ENCODE data around the gene CABLES2.

Gene CABLES2

DNA sequence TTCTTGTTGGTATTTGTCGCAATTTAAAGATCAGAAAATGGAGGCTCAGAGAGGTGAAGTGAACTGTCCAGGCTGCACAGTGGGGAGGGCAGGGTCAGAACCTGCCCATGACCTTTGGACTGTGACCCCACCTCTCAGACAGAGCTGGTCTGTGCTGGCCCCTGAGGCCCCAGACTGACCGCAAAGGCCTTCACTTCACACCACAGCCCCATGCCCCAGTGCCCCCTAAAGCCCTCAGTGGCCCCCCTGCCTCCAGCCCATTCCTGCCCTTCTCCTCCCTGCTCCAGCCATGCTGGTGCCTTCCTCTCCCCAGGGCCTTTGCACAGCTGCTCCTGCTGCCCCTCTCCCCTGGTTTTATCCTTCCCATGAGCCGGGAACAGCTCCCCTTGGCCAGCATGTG lies 29.6 kb upstream of the CABLES2 start:
- Histone ChIP-seq H3K9me2 (replicated peaks; ENCODE audit: low read depth, low read length) (no peaks in the 10 kb centered on the region), H3K36me3 (ENCODE audit: insufficient read depth, low read length) (no peaks in the 10 kb centered on the region), H3K9ac (ENCODE audit: low read depth, low read length, poor library complexity, severe bottlenecking) (no peak overlapping the region), H4K20me1 (ENCODE audit: insufficient read depth, low read length, poor library complexity, severe bottlenecking) (no peaks in the 10 kb centered on the region), H3K4me3 (ENCODE audit: low read length, poor library complexity, severe bottlenecking) (no peak overlapping the region), H3K27me3 (ENCODE audit: insufficient read depth, low read length, poor library complexity, severe bottlenecking) (no peaks in the 10 kb centered on the region), H3K9me3 (ENCODE audit: insufficient read depth, low read depth, low read length) (no peaks in the 10 kb centered on the region), H2AFZ (ENCODE audit: low read length) (no peak overlapping the region), H3K4me2 (ENCODE audit: low read depth, low read length, poor library complexity, severe bottlenecking) (no peak overlapping the region), H3K79me2 (ENCODE audit: insufficient read depth, low read length) (no peaks in the 10 kb centered on the region), H3K4me1 (ENCODE audit: insufficient read depth, low read length, poor library complexity, severe bottlenecking) (no peaks in the 10 kb centered on the region), H3F3A (ENCODE audit: low read depth) (no peaks in the 10 kb centered on the region)
- no peak for TF ChIP-seq EZH2phosphoT487 (IDR thresholded peaks at IDR 0.05; ENCODE audit: borderline replicate concordance)
- TF ChIP-seq, protein P1, sequence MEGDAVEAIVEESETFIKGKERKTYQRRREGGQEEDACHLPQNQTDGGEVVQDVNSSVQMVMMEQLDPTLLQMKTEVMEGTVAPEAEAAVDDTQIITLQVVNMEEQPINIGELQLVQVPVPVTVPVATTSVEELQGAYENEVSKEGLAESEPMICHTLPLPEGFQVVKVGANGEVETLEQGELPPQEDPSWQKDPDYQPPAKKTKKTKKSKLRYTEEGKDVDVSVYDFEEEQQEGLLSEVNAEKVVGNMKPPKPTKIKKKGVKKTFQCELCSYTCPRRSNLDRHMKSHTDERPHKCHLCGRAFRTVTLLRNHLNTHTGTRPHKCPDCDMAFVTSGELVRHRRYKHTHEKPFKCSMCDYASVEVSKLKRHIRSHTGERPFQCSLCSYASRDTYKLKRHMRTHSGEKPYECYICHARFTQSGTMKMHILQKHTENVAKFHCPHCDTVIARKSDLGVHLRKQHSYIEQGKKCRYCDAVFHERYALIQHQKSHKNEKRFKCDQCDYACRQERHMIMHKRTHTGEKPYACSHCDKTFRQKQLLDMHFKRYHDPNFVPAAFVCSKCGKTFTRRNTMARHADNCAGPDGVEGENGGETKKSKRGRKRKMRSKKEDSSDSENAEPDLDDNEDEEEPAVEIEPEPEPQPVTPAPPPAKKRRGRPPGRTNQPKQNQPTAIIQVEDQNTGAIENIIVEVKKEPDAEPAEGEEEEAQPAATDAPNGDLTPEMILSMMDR (conservative IDR thresholded peaks at IDR 0.05; ENCODE audit: low read length) = no peak

DNA sequence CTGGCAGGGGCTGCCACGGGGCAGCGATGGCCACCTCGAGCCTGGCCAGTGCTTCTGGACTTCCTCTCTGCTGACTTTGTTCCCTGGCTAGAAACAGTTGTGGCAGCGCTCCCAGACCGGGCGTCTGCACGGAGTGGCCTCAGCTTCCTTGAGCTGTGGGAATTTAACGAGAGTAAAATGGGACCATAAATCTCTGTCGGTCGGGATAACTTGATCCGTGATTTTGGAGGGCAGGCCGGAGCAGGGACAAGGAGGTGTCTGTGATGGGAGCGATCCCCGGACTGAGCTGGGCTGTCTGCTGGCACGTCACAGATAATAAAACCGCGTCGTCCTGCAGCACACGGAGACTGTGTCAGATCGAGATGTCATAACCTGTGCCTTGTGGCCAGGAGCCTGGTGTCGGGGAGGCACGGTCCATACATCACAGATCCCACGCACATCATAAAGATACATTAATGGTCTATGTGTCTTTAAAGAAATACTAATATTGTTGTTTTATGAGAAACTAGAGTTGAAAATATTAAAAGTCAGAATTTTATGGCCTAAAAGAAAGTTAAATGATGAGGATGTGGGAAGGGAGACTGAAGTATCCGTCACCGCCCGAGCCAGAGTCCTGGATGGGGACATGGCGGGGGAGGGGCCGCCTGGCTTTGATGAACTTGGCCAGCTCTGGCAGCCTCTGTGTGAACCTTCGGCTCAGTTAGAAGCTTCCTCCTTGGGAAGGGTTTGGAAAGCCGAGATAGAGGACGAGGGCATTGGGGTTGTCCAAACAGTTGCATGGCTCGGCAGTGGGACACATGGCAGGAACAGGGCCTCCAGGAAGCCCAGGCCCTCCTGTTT lies 26.8 kb upstream of the CABLES2 start:
- H3K36me3 ChIP-seq (ENCODE audit: insufficient read depth, low read length) = no peaks in the 10 kb centered on the region
- TF ChIP-seq, protein P1 (conservative IDR thresholded peaks at IDR 0.05; ENCODE audit: low read length) = no peak
- TF ChIP-seq EZH2phosphoT487 (IDR thresholded peaks at IDR 0.05; ENCODE audit: borderline replicate concordance) = no peak

DNA sequence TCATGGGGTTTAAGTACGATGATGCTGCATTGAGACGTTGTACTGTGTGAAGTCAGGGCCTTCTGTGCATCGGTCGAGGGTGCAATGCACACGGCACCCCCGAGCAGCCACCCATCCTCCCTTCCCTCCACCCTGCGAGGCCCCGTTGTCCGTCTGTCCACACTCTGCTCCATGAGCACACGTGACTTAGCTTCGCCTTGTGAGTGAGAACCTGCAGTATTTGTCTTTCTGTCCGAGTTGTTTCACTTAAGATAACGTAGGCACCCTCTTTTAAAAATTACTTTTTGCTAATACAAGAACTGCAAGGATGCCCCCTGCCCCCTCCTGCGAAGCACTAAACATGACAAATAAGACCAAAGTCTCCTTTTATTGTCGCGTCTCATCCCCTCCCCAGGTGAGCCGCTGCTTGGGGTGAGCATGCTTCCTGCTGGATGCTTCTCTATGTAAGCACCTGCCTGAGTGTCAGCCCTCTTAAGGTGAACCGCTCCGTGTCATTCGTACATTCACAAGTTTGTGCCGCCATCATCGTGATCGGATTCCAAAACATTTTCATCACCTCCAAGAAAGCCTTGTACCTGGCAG lies 23.9 kb upstream of the CABLES2 start:
- Histone ChIP-seq H3K4me1 (ENCODE audit: insufficient read depth, low read length, poor library complexity, severe bottlenecking) (no peaks in the 10 kb centered on the region), H3K9ac (ENCODE audit: low read depth, low read length, poor library complexity, severe bottlenecking) (no peak overlapping the region), H3K36me3 (ENCODE audit: insufficient read depth, low read length) (no peaks in the 10 kb centered on the region), H3K9me3 (ENCODE audit: insufficient read depth, low read depth, low read length) (no peaks in the 10 kb centered on the region), H3K27me3 (ENCODE audit: insufficient read depth, low read length, poor library complexity, severe bottlenecking) (no peaks in the 10 kb centered on the region), H4K20me1 (ENCODE audit: insufficient read depth, low read length, poor library complexity, severe bottlenecking) (no peaks in the 10 kb centered on the region), H3K79me2 (ENCODE audit: insufficient read depth, low read length) (no peaks in the 10 kb centered on the region), H3K4me3 (ENCODE audit: low read length, poor library complexity, severe bottlenecking) (no peak overlapping the region), H2AFZ (ENCODE audit: low read length) (no peak overlapping the region), H3F3A (ENCODE audit: low read depth) (no peaks in the 10 kb centered on the region), H3K4me2 (ENCODE audit: low read depth, low read length, poor library complexity, severe bottlenecking) (no peak overlapping the region), H3K9me2 (replicated peaks; ENCODE audit: low read depth, low read length) (no peaks in the 10 kb centered on the region)
- TF ChIP-seq EZH2phosphoT487 (IDR thresholded peaks at IDR 0.05; ENCODE audit: borderline replicate concordance) = no peak
- TF ChIP-seq, protein P1 (conservative IDR thresholded peaks at IDR 0.05; ENCODE audit: low read length) = no peak

More for the DNA sequence above, 26.8 kb upstream of the CABLES2 start:
- Histone ChIP-seq H3K4me2 (ENCODE audit: low read depth, low read length, poor library complexity, severe bottlenecking) (no peak overlapping the region), H3K79me2 (ENCODE audit: insufficient read depth, low read length) (no peaks in the 10 kb centered on the region), H3K9ac (ENCODE audit: low read depth, low read length, poor library complexity, severe bottlenecking) (no peak overlapping the region), H3K27me3 (ENCODE audit: insufficient read depth, low read length, poor library complexity, severe bottlenecking) (no peaks in the 10 kb centered on the region), H3K4me1 (ENCODE audit: insufficient read depth, low read length, poor library complexity, severe bottlenecking) (no peaks in the 10 kb centered on the region), H4K20me1 (ENCODE audit: insufficient read depth, low read length, poor library complexity, severe bottlenecking) (no peaks in the 10 kb centered on the region), H3K4me3 (ENCODE audit: low read length, poor library complexity, severe bottlenecking) (no peak overlapping the region), H3K9me2 (replicated peaks; ENCODE audit: low read depth, low read length) (no peaks in the 10 kb centered on the region), H3F3A (ENCODE audit: low read depth) (no peaks in the 10 kb centered on the region), H3K9me3 (ENCODE audit: insufficient read depth, low read depth, low read length) (no peaks in the 10 kb centered on the region), H2AFZ (ENCODE audit: low read length) (no peak overlapping the region)
